Loucy (cell line): ENCODE results near the gene FARS2.

ENCODE experiments used
- H2AFZ ChIP-seq: fragments of 200-600 bp; sonication (generic); 2 replicates; pipeline ENCODE4 v1.6.0; 2016; ENCODE audit warnings: antibody characterized with exemption, mild to moderate bottlenecking, low read length, moderate library complexity
- H3F3A ChIP-seq: fragments of 200-600 bp; 2 replicates; pipeline ENCODE4 v1.6.0; 2016; ENCODE audit warnings: antibody characterized with exemption, low read depth, mild to moderate bottlenecking
- H3K27me3 ChIP-seq: fragments of 200-600 bp; sonication (generic); 2 replicates; pipeline ENCODE4 v1.6.1; 2014; ENCODE audit warnings: low read length, mild to moderate bottlenecking; ENCODE audit not compliant: insufficient read depth, poor library complexity, severe bottlenecking
- H3K36me3 ChIP-seq: fragments of 200-600 bp; sonication (generic); 2 replicates; pipeline ENCODE4 v1.6.1; 2016; ENCODE audit warnings: low read length; ENCODE audit not compliant: insufficient read depth
- H3K4me1 ChIP-seq: fragments of 200-600 bp; sonication (generic); 2 replicates; pipeline ENCODE4 v1.5.1; 2014; ENCODE audit warnings: low read length, mild to moderate bottlenecking; ENCODE audit not compliant: insufficient read depth, poor library complexity, severe bottlenecking
- H3K4me2 ChIP-seq: fragments of 200-600 bp; sonication (generic); 2 replicates; pipeline ENCODE4 v1.6.0; 2014; ENCODE audit warnings: antibody characterized with exemption, low read length, low read depth, mild to moderate bottlenecking; ENCODE audit not compliant: poor library complexity, severe bottlenecking
- H3K4me3 ChIP-seq: fragments of 200-600 bp; sonication (generic); 2 replicates; pipeline ENCODE4 v1.5.1; 2014; ENCODE audit warnings: low read length, mild to moderate bottlenecking, mixed read lengths; ENCODE audit not compliant: poor library complexity, severe bottlenecking
- H3K79me2 ChIP-seq: fragments of 200-600 bp; sonication (generic); 2 replicates; pipeline ENCODE4 v1.6.1; 2014; ENCODE audit warnings: low read length; ENCODE audit not compliant: insufficient read depth
- H3K9ac ChIP-seq: fragments of 200-600 bp; sonication (generic); 2 replicates; pipeline ENCODE4 v1.6.0; 2014; ENCODE audit warnings: mild to moderate bottlenecking, low read depth, low read length, moderate library complexity; ENCODE audit not compliant: poor library complexity, severe bottlenecking
- H3K9me2 ChIP-seq: fragments of 200-600 bp; sonication (generic); replicated peaks from 2 replicates; pipeline ENCODE4 v1.6.1; 2016; ENCODE audit warnings: low read depth, low read length, mixed read lengths
- H3K9me3 ChIP-seq: fragments of 200-600 bp; sonication (generic); 2 replicates; pipeline ENCODE4 v1.6.1; 2014; ENCODE audit warnings: mild to moderate bottlenecking, antibody characterized with exemption, low read length, low read depth; ENCODE audit not compliant: insufficient read depth
- H4K20me1 ChIP-seq: fragments of 200-600 bp; sonication (generic); 2 replicates; pipeline ENCODE4 v1.6.0; 2014; ENCODE audit warnings: antibody characterized with exemption, low read length, mild to moderate bottlenecking; ENCODE audit not compliant: insufficient read depth, poor library complexity, severe bottlenecking
- CTCF ChIP-seq: fragments of 200-600 bp; sonication (generic); conservative IDR thresholded peaks from 2 replicates; pipeline ENCODE4 v1.5.1; 2014; ENCODE audit warnings: mild to moderate bottlenecking, antibody characterized with exemption, low read length
- EZH2phosphoT487 ChIP-seq: fragments of 200-600 bp; IDR thresholded peaks from 2 replicates; pipeline ENCODE4 v1.6.1; 2018; ENCODE audit warnings: antibody characterized with exemption, mild to moderate bottlenecking, moderate library complexity, borderline replicate concordance

The FARS2 gene

GRCh38 chr6:5405976-5406375 lies 144.7 kb downstream of the FARS2 start:
- no peaks in the 10 kb centered on the region for H3K27me3 ChIP-seq
- H3K36me3 ChIP-seq = no peaks in the 10 kb centered on the region
- H4K20me1 ChIP-seq = no peaks in the 10 kb centered on the region
- no peak overlapping the region for H3K9ac ChIP-seq
- no peak overlapping the region for H2AFZ ChIP-seq
- H3K9me3 ChIP-seq = no peaks in the 10 kb centered on the region
- no peaks in the 10 kb centered on the region for H3K9me2 ChIP-seq
- no peaks in the 10 kb centered on the region for H3K79me2 ChIP-seq
- TF ChIP-seq EZH2phosphoT487 = no peak
- TF ChIP-seq CTCF = no peak
- no peaks in the 10 kb centered on the region for H3K4me1 ChIP-seq
- no peak overlapping the region for H3K4me2 ChIP-seq
- no peaks in the 10 kb centered on the region for H3F3A ChIP-seq
- no peak overlapping the region for H3K4me3 ChIP-seq

GRCh38 chr6:5411414-5411813 lies 150.1 kb downstream of the FARS2 start:
- no peaks in the 10 kb centered on the region for H4K20me1 ChIP-seq
- no peak overlapping the region for H3K4me2 ChIP-seq
- H3K4me1 ChIP-seq = no peaks in the 10 kb centered on the region
- H3K9ac ChIP-seq = no peak overlapping the region
- TF ChIP-seq CTCF = no peak
- no peak for TF ChIP-seq EZH2phosphoT487
- H2AFZ ChIP-seq = no peak overlapping the region
- H3K79me2 ChIP-seq = no peaks in the 10 kb centered on the region
- no peaks in the 10 kb centered on the region for H3K27me3 ChIP-seq
- H3K4me3 ChIP-seq = no peak overlapping the region
- no peaks in the 10 kb centered on the region for H3K36me3 ChIP-seq
- H3K9me3 ChIP-seq = no peaks in the 10 kb centered on the region
- no peaks in the 10 kb centered on the region for H3F3A ChIP-seq
- H3K9me2 ChIP-seq = no peaks in the 10 kb centered on the region

- H3K9me3 ChIP-seq = no peaks in the 10 kb centered on the region
- H3K4me2 ChIP-seq = no peak overlapping the region
- H3K27me3 ChIP-seq = no peaks in the 10 kb centered on the region
- H3K9ac ChIP-seq = no peak overlapping the region
- TF ChIP-seq EZH2phosphoT487 (no peak), CTCF (no peak)
- no peaks in the 10 kb centered on the region for H4K20me1 ChIP-seq
- no peaks in the 10 kb centered on the region for H3K79me2 ChIP-seq
- no peaks in the 10 kb centered on the region for H3K36me3 ChIP-seq
- no peak overlapping the region for H2AFZ ChIP-seq
- no peaks in the 10 kb centered on the region for H3K9me2 ChIP-seq
- H3F3A ChIP-seq = no peaks in the 10 kb centered on the region
- no peak overlapping the region for H3K4me3 ChIP-seq
- H3K4me1 ChIP-seq = no peaks in the 10 kb centered on the region
Observed at GRCh38 chr6:5412017-5412416, 150.7 kb downstream of the FARS2 start.
